Spleen (tissue), 11 donors: Measurements from ENCODE around the gene ARHGEF28. TPM values are rescaled to one million over a fixed set of nuclear protein-coding genes. Genes with fewer than 3 reads are reported as not detected.

Source experiments
- DNase-seq: peaks from one replicate; pipeline ENCODE4 v3.0.0-alpha.2; 2020
- H3K27ac ChIP-seq, 8 donors: fragments of 200-600 bp; sonication (generic) in 7 of 8; 1 replicate in 4 of 8; 2 replicates in 4 of 8; pipeline versions ENCODE4 v1.5.0 to v1.8.0; 2016 to 2021; ENCODE audit warnings: inconsistent platforms in 4 of 8, mild to moderate bottlenecking in 4 of 8, moderate library complexity in 1 of 8
- H3K27me3 ChIP-seq, 7 donors: fragments of 200-600 bp; sonication (generic) in 6 of 7; replicated peaks in 1 of 7; 1 replicate in 4 of 7; 2 replicates in 3 of 7; pipeline versions ENCODE4 v1.5.0 to v1.8.0; 2016 to 2021; ENCODE audit warnings: inconsistent platforms in 3 of 7, mild to moderate bottlenecking in 1 of 7
- H3K36me3 ChIP-seq, 6 donors: fragments of 200-600 bp; sonication (generic) in 5 of 6; 1 replicate in 4 of 6; 2 replicates in 2 of 6; pipeline versions ENCODE4 v1.5.0 to v1.8.0; 2016 to 2021; ENCODE audit warnings: inconsistent platforms in 2 of 6
- H3K4me1 ChIP-seq, 6 donors: fragments of 200-600 bp; sonication (generic) in 5 of 6; 1 replicate in 3 of 6; 2 replicates in 3 of 6; pipeline versions ENCODE4 v1.5.0 to v1.8.0; 2016 to 2021; ENCODE audit warnings: inconsistent platforms in 3 of 6
- H3K4me3 ChIP-seq, 8 donors: fragments of 200-600 bp; sonication (generic) in 7 of 8; 1 replicate in 4 of 8; 2 replicates in 4 of 8; pipeline versions ENCODE4 v1.5.0 to v1.8.0; 2016 to 2021; ENCODE audit warnings: inconsistent platforms in 4 of 8, mild to moderate bottlenecking in 4 of 8, moderate library complexity in 2 of 8
- H3K9me3 ChIP-seq, 8 donors: fragments of 200-600 bp; sonication (generic) in 7 of 8; 1 replicate in 4 of 8; 2 replicates in 4 of 8; pipeline versions ENCODE4 v1.5.0 to v1.8.0; 2016 to 2021; ENCODE audit warnings: inconsistent platforms in 4 of 8
- CTCF ChIP-seq, 11 experiments: fragments of 200-600 bp in 7 of 11; fragments of 450-650 bp in 4 of 11; sonication (generic) in 4 of 11; IDR thresholded peaks in 8 of 11; conservative IDR thresholded peaks in 3 of 11; 1 replicate in 7 of 11; 2 replicates in 4 of 11; pipeline versions ENCODE4 v1.4.0 to v1.8.0; 2016 to 2021; ENCODE audit warnings: antibody characterized with exemption in 11 of 11, inconsistent platforms in 4 of 11, mild to moderate bottlenecking in 1 of 11
- POLR2A ChIP-seq, 3 donors: fragments of 450-650 bp; IDR thresholded peaks; one replicate each; pipeline ENCODE4 v1.5.1; 2017; ENCODE audit warnings: antibody characterized with exemption in 3 of 3, mild to moderate bottlenecking in 1 of 3
- POLR2AphosphoS5 ChIP-seq, 3 donors: sonication (generic); formaldehyde crosslinking; IDR thresholded peaks; one replicate each; pipeline ENCODE4 v1.5.1; 2017; ENCODE audit warnings: antibody characterized with exemption in 3 of 3
- WGBS, 5 donors: extraction: QIAGEN DNeasy Blood & Tissue Kit in 3 of 5; methylation state at CpG; one replicate each; pipeline versions ENCODE4 v1.1.5 to v1.1.7; 2013 to 2018; 5-methylcytosine and 5-hydroxymethylcytosine counted together
- intact Hi-C: fragments of 100-400 bp; cut with DNase I; formaldehyde crosslinking; loops from one replicate; pipeline ENCODE4 v1.15.0; 2023; ENCODE audit warnings: low total_unique reads
- polyA plus RNA-seq, 3 donors: library from polyadenylated mRNA; stranded (reverse); fragments of 200-250 nt; gene quantifications; one replicate each; pipeline ENCODE4 v1.2.1, GENCODE V29; 2013
- total RNA-seq, 7 donors: library from RNA; depleted of rRNA in 3 of 7; stranded (reverse); fragments of >200 nt in 3 of 7; fragmentation: NEBNext Ultra II Directional in 4 of 7; extraction: Animal tissue kit (Norgen Biotek cat#: 25700) in 4 of 7; gene quantifications; one replicate each; pipeline versions ENCODE4 v1.1.0 to v1.2.1, GENCODE V29; 2016 to 2021
- donor health status: healthy with polysubstance abuse.
- donor health status: DM: no; HTN: no; CAD: no; lungs with moderate emphysema.
- donor health status: DM: no; HTN: no; CAD: no.
- donor health status: Bipolar disorder and iron deficiency.
- donor health status: healthy.
- donor health status: DM: no; HTN: no; CAD: no.
- donor health status: DM: yes; HTN: yes; CAD: no.

The ARHGEF28 gene
- total and polyA plus RNA-seq, 10 donors, result 0.53 to 17.5 (median 8.8) TPM

GRCh38 chr5:73672132-73672531, 46.1 kb downstream of the ARHGEF28 start:
- intact Hi-C loops, result no loop called here
- no peaks in the 10 kb centered on the region for H3K9me3 ChIP-seq
- H3K27ac ChIP-seq, result no peak overlapping the region
- TF ChIP-seq CTCF (IDR thresholded peaks at IDR 0.05 in 8 of 11, conservative IDR thresholded peaks at IDR 0.05 in 3 of 11) (no peak), POLR2AphosphoS5 (IDR thresholded peaks at IDR 0.05) (no peak), POLR2A (IDR thresholded peaks at IDR 0.05) (no peak)
- H3K4me3 ChIP-seq, result no peak overlapping the region
- WGBS, 5 donors, result 67 to 83% (median 81%) methylated on average over 2 of the region's 2 CpGs
- H3K4me1 ChIP-seq, result peaks cover 0 to 15% (median 0%) of the 10 kb centered on the region in 6 donors
- DNase-seq, result no peak
- H3K36me3 ChIP-seq, result no peaks in the 10 kb centered on the region
- no peaks in the 10 kb centered on the region for H3K27me3 ChIP-seq

GRCh38 chr5:73673161-73673591, 47.2 kb downstream of the ARHGEF28 start:
- no peaks in the 10 kb centered on the region for H3K9me3 ChIP-seq
- no peaks in the 10 kb centered on the region for H3K27me3 ChIP-seq
- no peak for TF ChIP-seq CTCF (IDR thresholded peaks at IDR 0.05 in 8 of 11, conservative IDR thresholded peaks at IDR 0.05 in 3 of 11)
- no peak for TF ChIP-seq POLR2A (IDR thresholded peaks at IDR 0.05)
- TF ChIP-seq POLR2AphosphoS5 (IDR thresholded peaks at IDR 0.05), result no peak
- H3K27ac ChIP-seq, result peak overlapping the region in 3 of 8 donors; percentile 19 to 43 (median 25)
- H3K36me3 ChIP-seq, result no peaks in the 10 kb centered on the region
- peaks cover 0 to 15% (median 0%) of the 10 kb centered on the region in 6 donors for H3K4me1 ChIP-seq
- H3K4me3 ChIP-seq, result no peak overlapping the region
- intact Hi-C loops, result no loop called here
- no peak for DNase-seq

GRCh38 chr5:73674669-73675004, 48.6 kb downstream of the ARHGEF28 start:
- WGBS, 5 donors, result 65 to 90% (median 82%) methylated on average over 2 of the region's 2 CpGs

GRCh38 chr5:73678322-73678740, 52.3 kb downstream of the ARHGEF28 start:
- Histone ChIP-seq H3K9me3 (no peaks in the 10 kb centered on the region), H3K27me3 (no peaks in the 10 kb centered on the region), H3K36me3 (no peaks in the 10 kb centered on the region), H3K4me1 (peaks cover 0 to 8% (median 0%) of the 10 kb centered on the region in 6 donors), H3K4me3 (no peak overlapping the region), H3K27ac (no peak overlapping the region)
- intact Hi-C loops, result no loop called here
- WGBS, 5 donors, result 93 to 94% (median 93%) methylated on average over 4 of the region's 4 CpGs
- DNase-seq, result no peak
- TF ChIP-seq POLR2AphosphoS5 (IDR thresholded peaks at IDR 0.05) (no peak), POLR2A (IDR thresholded peaks at IDR 0.05) (no peak), CTCF (IDR thresholded peaks at IDR 0.05 in 8 of 11, conservative IDR thresholded peaks at IDR 0.05 in 3 of 11) (no peak)

More at GRCh38 chr5:73674669-73675004, 48.6 kb downstream of the ARHGEF28 start:
- no peaks in the 10 kb centered on the region for H3K27me3 ChIP-seq
- no peaks in the 10 kb centered on the region for H3K9me3 ChIP-seq
- H3K4me3 ChIP-seq, result no peak overlapping the region
- H3K27ac ChIP-seq, result peak overlapping the region in 1 of 8 donors; percentile 6
- H3K4me1 ChIP-seq, result peaks cover 0 to 15% (median 0%) of the 10 kb centered on the region in 6 donors
- H3K36me3 ChIP-seq, result no peaks in the 10 kb centered on the region
- TF ChIP-seq POLR2A (IDR thresholded peaks at IDR 0.05) (no peak), POLR2AphosphoS5 (IDR thresholded peaks at IDR 0.05) (no peak), CTCF (IDR thresholded peaks at IDR 0.05 in 8 of 11, conservative IDR thresholded peaks at IDR 0.05 in 3 of 11) (no peak)
- no peak for DNase-seq
- intact Hi-C loops, result no loop called here
